Measurements from ENCODE around the gene CPLANE1. TPM values are rescaled to one million over a fixed set of nuclear protein-coding genes. Genes with fewer than 3 reads are reported as not detected.

Gene CPLANE1
- total and polyA plus RNA-seq, 9 of the 15 experiments (the other 6 are each of a cell fraction or from before 2014, with no cell fraction given), result under 0.01 to 0.27 (median 0.08) TPM; not detected in 2

GRCh38 chr5:37111426-37112382 lies 137.5 kb downstream of the CPLANE1 start:
- H3K27me3 ChIP-seq (ENCODE audit: control insufficient read depth in 2 of 2, insufficient read depth in 2 of 2, low read length in 2 of 2), result peaks cover 4 to 8% of the 10 kb centered on the region in 2 experiments; a peak in 2 of 5 replicates
- H3K4me1 ChIP-seq (replicated peaks in 1 of 2; ENCODE audit: control insufficient read depth in 2 of 2, insufficient read depth in 2 of 2, low read length in 2 of 2), result no peaks in the 10 kb centered on the region
- DNase-seq (ENCODE audit: extremely low read depth in 1 of 4, low spot score in 3 of 4) (no peak), ATAC-seq (no peak), FAIRE-seq (no peak)
- no peak overlapping the region for H2AFZ ChIP-seq (ENCODE audit: low read depth, low read length)
- 5% methylated on average over 4 of the region's 4 CpGs for WGBS (ENCODE audit: insufficient coverage, low coverage, missing lambda C conversion rate)
- no peaks in the 10 kb centered on the region for H3K36me3 ChIP-seq (ENCODE audit: control insufficient read depth, insufficient read depth, low read length)
- TF ChIP-seq CBFA2T2 (conservative IDR thresholded peaks at IDR 0.05) (no peak), ZNF707 (CRISPR knock-in tag; conservative IDR thresholded peaks at IDR 0.05) (no peak), ZNF586 (CRISPR knock-in tag; conservative IDR thresholded peaks at IDR 0.05) (no peak), GTF2A2 (tag; IDR thresholded peaks at IDR 0.05) (no peak), E2F5 (CRISPR knock-in tag; IDR thresholded peaks at IDR 0.05) (no peak), ZNF23 (CRISPR knock-in tag; IDR thresholded peaks at IDR 0.05) (no peak)
- TF ChIP-seq, protein P1, sequence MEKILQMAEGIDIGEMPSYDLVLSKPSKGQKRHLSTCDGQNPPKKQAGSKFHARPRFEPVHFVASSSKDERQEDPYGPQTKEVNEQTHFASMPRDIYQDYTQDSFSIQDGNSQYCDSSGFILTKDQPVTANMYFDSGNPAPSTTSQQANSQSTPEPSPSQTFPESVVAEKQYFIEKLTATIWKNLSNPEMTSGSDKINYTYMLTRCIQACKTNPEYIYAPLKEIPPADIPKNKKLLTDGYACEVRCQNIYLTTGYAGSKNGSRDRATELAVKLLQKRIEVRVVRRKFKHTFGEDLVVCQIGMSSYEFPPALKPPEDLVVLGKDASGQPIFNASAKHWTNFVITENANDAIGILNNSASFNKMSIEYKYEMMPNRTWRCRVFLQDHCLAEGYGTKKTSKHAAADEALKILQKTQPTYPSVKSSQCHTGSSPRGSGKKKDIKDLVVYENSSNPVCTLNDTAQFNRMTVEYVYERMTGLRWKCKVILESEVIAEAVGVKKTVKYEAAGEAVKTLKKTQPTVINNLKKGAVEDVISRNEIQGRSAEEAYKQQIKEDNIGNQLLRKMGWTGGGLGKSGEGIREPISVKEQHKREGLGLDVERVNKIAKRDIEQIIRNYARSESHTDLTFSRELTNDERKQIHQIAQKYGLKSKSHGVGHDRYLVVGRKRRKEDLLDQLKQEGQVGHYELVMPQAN (IDR thresholded peaks at IDR 0.05; ENCODE audit: borderline replicate concordance), result no peak
- no TSS peak for BruUV-seq (replicated peaks)
- no peaks in the 10 kb centered on the region for H4K20me1 ChIP-seq (replicated peaks; ENCODE audit: control insufficient read depth, insufficient read depth, low read length)
- ChIA-PET CTCF (ENCODE audit: low intra/inter-chr PET ratio) (interaction anchor here (0.7 kb wide), 1 partner anchor 1032 kb away, joined by 4 read pairs; no protein-coding TSS in a partner anchor), POLR2A (no interaction called here)
- no peak overlapping the region for H3K4me2 ChIP-seq (ENCODE audit: insufficient read depth, low read length)
- intact Hi-C loops (cut with micrococcal nuclease), result loop anchor here (10.0 kb wide), 1 partner anchor 377 kb away; no protein-coding TSS in a partner anchor
- H3K4me3 ChIP-seq, result no peak overlapping the region
- no peaks in the 10 kb centered on the region for H3K79me2 ChIP-seq (ENCODE audit: control insufficient read depth, insufficient read depth, low read length)
- no peaks in the 10 kb centered on the region for H3K9me3 ChIP-seq (replicated peaks; ENCODE audit: control insufficient read depth, insufficient read depth, low read depth, low read length)
- H3K27ac ChIP-seq (ENCODE audit: extremely low read depth, low read depth, low read length), result no peak overlapping the region
- H3K9me1 ChIP-seq (ENCODE audit: control insufficient read depth, insufficient read depth, low read length), result no peaks in the 10 kb centered on the region
- in situ Hi-C loops (cut with MboI), result no loop called here
- H3K9ac ChIP-seq (ENCODE audit: insufficient read depth in 1 of 2, low read depth in 2 of 2, low read length in 2 of 2), result no peak overlapping the region
